Coronary artery (tissue), 2 donors: Measurements from ENCODE around the gene SEC61B.
A peak's percentile ranks its signal among the peaks of the same experiment; 100 is the strongest.

ENCODE experiments used
- DNase-seq: peaks from one replicate; pipeline ENCODE4 v3.0.0-alpha.2; 2017; ENCODE audit warnings: low spot score
- H3K27ac ChIP-seq, 2 donors: fragments of 200-600 bp; sonication (generic); one replicate each; pipeline ENCODE4 v1.5.1; 2016 to 2019
- H3K4me3 ChIP-seq: fragments of 200-600 bp; sonication (generic); 2 replicates; pipeline ENCODE4 v1.5.1; 2016; ENCODE audit warnings: mild to moderate bottlenecking, moderate library complexity
- CTCF ChIP-seq: fragments of 200-600 bp; sonication (generic); IDR thresholded peaks from one replicate; pipeline ENCODE4 v1.5.1; 2019; ENCODE audit warnings: antibody characterized with exemption

The SEC61B gene

DNA sequence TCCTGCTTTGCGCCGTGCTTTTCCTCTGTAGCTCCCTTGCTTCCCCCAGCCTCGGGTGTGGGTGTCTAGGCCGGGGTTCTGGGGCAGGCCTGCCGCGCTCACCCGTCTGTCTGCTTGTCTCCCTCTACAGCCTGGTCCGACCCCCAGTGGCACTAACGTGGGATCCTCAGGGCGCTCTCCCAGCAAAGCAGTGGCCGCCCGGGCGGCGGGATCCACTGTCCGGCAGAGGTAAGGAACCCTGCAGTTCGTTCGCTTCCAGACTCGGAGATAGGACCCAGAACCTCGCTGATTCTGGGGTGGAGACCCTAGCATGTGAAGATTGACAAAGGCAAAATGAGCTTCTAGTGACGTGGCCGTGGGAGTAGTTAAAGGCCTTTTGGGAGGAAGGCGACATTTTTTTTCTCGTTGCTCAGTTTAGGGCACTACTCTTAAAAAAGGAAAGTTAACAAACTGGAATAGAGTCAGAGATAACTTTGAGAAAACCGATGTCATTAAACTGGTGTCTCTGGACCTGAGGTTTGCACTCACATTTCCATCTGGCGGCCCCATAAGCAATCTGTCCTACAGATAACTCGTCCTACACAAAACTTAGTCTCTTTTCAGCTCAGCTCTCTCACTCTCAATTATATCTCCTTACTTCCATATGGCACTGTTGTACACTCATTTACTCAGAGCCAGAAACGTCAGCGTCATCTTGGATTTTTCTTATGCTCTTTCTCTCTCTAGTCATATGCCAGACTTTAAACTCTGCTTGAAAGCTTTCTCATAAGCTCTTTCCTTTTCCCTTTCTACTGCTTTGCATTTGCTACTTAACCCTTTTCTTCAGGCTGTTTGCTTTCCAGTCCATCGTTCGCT, 561 bp downstream of the SEC61B start:
- DNase-seq, result no peak
- no peak for TF ChIP-seq CTCF
- Histone ChIP-seq H3K27ac (peak overlapping the region; percentile 80 to 91), H3K4me3 (peak overlapping the region; percentile 95)

DNA sequence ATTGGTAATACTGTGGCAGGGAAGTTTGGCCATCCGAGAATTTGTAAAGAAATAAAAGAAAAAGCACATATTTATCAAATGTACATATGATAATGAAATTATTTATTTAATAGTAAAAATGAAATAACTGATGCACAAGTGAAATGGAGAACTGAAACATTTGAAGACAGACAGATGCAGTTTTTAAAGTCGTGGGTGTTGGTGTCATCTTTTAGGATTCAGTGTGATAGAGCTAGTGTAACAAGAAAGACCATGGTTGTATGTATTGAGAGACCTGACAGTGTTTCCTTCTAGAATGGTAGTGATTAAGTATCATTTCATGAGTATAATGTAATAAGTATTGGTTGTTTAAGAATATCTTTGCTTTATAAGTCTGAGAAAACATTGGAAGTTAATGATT, 2.4 kb downstream of the SEC61B start:
- Histone ChIP-seq H3K4me3 (no peak overlapping the region), H3K27ac (no peak overlapping the region)
- TF ChIP-seq CTCF, result no peak
- no peak for DNase-seq

DNA sequence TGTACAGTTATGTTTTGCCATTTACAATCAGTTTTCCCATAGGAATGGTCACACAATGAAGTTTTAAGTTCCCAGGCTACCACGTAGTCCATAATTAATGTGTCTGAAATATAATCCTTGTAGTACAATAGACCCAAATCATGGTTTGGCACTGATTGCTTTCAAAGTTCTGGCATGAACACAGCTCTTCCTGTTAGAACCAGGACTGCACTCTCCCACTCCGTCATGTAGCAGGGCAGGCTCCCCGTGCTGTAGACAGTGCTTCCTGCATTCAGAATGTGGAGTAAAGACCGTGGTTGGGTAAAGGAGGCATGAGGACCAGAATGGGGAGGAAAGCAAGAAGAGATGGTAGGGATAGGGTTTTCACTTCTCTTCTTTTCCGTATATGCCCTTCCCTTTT, 4.0 kb downstream of the SEC61B start:
- Histone ChIP-seq H3K27ac (no peak overlapping the region), H3K4me3 (no peak overlapping the region)
- TF ChIP-seq CTCF, result no peak
- no peak for DNase-seq

DNA sequence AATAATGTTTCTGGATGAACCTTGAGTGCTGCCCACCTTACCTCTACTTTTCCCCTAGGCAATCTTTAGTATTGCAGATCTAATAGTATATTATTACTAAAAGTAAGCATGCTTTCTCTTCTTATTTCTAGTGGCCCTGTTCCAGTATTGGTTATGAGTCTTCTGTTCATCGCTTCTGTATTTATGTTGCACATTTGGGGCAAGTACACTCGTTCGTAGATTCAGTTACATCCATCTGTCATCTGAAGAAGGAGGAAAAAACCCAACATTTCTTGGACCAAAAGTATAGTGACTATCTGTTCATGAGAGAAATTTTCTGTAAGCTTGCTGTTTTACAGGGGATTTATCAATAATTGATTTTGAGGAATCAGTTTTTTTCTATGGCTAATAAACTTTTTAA, 8.1 kb downstream of the SEC61B start:
- no peak for DNase-seq
- Histone ChIP-seq H3K27ac (no peak overlapping the region), H3K4me3 (no peak overlapping the region)
- no peak for TF ChIP-seq CTCF

- no peak for TF ChIP-seq CTCF
- no peak overlapping the region for H3K27ac ChIP-seq
- H3K4me3 ChIP-seq, result no peak overlapping the region
- DNase-seq, result no peak
Observed at GRCh38 chr9:99231711-99232110, 9.6 kb downstream of the SEC61B start.

DNA sequence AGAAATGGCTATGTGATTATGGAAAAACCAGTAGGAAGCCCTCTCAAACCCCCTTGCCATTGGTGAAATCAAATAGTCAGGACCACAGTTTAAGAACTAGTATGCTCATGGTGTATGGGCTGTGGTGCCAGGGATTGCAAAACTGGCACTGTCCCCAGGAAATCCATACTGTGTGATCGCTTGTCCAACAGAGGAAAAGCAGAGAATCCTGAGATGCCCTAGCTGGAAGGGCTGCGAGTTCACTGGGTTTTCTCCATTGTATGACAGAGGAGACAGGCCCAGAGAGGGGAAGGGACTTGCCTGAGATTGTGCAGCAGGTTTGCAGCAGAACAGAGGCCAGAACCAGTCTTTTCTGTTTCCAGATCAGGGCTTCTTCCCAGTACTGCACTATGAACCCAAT, 12.5 kb downstream of the SEC61B start:
- no peak overlapping the region for H3K4me3 ChIP-seq
- DNase-seq, result no peak
- no peak overlapping the region for H3K27ac ChIP-seq
- no peak for TF ChIP-seq CTCF

DNA sequence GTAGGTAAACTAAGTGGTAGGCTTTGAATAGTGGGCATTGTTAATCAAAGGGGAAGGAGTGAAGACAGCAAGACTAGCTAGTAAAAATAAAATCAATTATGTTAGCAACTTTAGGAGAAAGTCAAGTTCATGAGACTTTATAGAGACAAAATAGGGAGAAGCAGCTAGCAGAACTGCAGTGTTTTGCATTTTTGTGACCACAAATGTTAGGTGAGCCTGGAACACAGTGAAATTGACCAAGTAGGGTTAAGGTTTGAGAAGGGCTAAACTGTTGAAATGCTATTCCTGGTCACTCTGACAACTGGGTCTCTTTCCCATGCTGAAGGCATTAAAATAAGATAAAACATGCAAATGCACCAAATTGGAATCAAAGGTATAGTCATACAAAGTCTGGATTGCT, 13.0 kb downstream of the SEC61B start:
- TF ChIP-seq CTCF, result no peak
- no peak for DNase-seq
- Histone ChIP-seq H3K27ac (no peak overlapping the region), H3K4me3 (no peak overlapping the region)
